Motor neuron (in vitro differentiated cells): ENCODE results near the gene WDR13. TPM values are rescaled to one million over a fixed set of nuclear protein-coding genes. Genes with fewer than 3 reads are reported as not detected.

Experiments used
- ATAC-seq, 8 experiments: fragments of 200-7000 bp; cut with Tn5 transposase; replicated peaks in 6 of 8; 2 replicates each; pipeline ENCODE4 v1.8.0; 2021; ENCODE audit warnings: mild to moderate bottlenecking in 8 of 8, moderate library complexity in 8 of 8
- H3K27ac ChIP-seq, 2 donors: fragments of 250-450 bp; sonication (Bioruptor Pico); 2 replicates each; pipeline ENCODE4 v1.9.0; 2021; ENCODE audit warnings: antibody characterized with exemption in 2 of 2, mild to moderate bottlenecking in 2 of 2, moderate library complexity in 1 of 2
- H3K4me1 ChIP-seq, 2 donors: fragments of 250-450 bp; sonication (Bioruptor Pico); replicated peaks in 1 of 2; 2 replicates each; pipeline ENCODE4 v1.6.1; 2021; ENCODE audit warnings: antibody characterized with exemption in 2 of 2, mild to moderate bottlenecking in 2 of 2, moderate library complexity in 1 of 2
- H3K4me3 ChIP-seq, 5 donors: fragments of 250-450 bp; sonication (Bioruptor Pico); 2 replicates each; pipeline ENCODE4 v1.9.0; 2021; ENCODE audit warnings: antibody characterized with exemption in 5 of 5, mild to moderate bottlenecking in 5 of 5, moderate library complexity in 4 of 5
- WGBS, 10 experiments: fragments of 450-650 bp; shearing (Covaris generic); methylation state at CpG; one replicate each; pipeline ENCODE4 v1.0.0; 2022; 5-methylcytosine and 5-hydroxymethylcytosine counted together
- in situ Hi-C, 9 experiments: fragments of 400-800 bp; cut with MboI; loops; one replicate each; pipeline ENCODE4 v1.15.0; 2021; ENCODE audit warnings: low sequenced_read_pairs in 9 of 9, low pct_unique_long_range_greater_than_20kb in 2 of 9; ENCODE audit not compliant: unreplicated experiment in 9 of 9
- total RNA-seq, 8 experiments: library from RNA; unstranded; fragments of 300-600 nt; gene quantifications; 2 replicates each; pipeline versions ENCODE4 v1.2.3 to v1.2.4, GENCODE V29; 2022

Gene WDR13
- total RNA-seq, 8 experiments from 2014 or later, result 42.3 to 65.7 (median 51.1) TPM

DNA sequence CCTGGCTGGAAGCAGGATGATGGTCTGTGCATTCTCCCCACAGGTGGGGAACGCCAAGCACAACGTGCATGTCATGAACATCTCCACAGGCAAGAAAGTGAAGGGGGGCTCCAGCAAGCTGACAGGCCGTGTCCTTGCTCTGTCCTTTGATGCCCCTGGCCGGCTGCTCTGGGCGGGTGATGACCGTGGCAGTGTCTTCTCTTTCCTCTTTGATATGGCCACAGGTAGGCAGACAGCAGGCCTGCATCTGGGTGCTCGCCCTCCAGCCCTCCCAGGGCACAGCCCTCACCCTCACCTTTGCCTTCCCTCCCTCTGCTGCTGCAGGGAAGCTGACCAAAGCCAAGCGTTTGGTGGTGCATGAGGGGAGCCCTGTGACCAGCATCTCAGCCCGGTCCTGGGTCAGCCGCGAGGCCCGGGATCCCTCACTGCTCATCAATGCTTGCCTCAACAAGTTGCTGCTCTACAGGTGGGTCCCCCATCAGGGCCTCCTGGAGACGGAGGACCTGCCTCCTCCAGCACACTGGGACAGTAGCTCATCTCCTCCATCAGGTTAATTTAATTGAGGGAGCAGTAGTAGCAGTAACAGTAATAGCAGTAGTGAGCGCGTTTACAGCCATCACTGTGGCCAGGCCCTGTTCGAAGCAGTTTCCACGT, 4.6 kb downstream of the WDR13 start:
- H3K27ac ChIP-seq, result no peak overlapping the region
- in situ Hi-C loops, result no loop called here
- peaks cover 0 to 5% of the 10 kb centered on the region in 2 donors for H3K4me1 ChIP-seq
- no peak overlapping the region for H3K4me3 ChIP-seq
- ATAC-seq, result no peak
- 60 to 100% (median 100%) methylated on average over 1 of the region's 17 CpGs; no CpG with 5 or more reads in 7 of the 10 experiments for WGBS, 10 experiments

- in situ Hi-C loops, result no loop called here
- H3K4me1 ChIP-seq, result no peaks in the 10 kb centered on the region
- no peak for ATAC-seq
- WGBS, 10 experiments, result 73% methylated on average over 6 of the region's 16 CpGs; no CpG with 5 or more reads in 9 of the 10 experiments
- H3K4me3 ChIP-seq, result no peak overlapping the region
- no peak overlapping the region for H3K27ac ChIP-seq
These were observed 7.4 kb downstream of the WDR13 start for GRCh38 chrX:48604701-48605100.

DNA sequence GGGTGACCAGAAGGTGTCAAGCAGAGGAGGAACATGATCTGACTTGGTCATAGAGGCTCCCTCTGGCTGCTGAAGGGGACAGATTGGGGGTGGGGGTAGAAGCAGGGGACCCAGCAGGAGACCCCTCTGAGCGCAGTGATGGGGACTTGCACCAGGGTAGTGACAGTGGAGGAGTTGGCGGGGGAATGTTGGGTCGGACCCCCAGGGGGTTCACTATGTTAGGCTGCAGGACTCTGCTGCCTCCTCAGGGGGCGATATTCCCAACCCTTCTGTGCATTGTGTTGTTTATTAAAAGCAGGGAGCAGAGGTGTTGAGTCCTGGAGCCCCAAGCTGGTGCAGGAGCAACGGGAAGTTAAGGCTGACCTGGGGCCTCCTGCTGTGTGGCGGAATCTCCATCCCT, 8.8 kb downstream of the WDR13 start:
- in situ Hi-C loops, result no loop called here
- 40 to 100% (median 45%) methylated on average over 1 to 2 of the region's 6 CpGs; no CpG with 5 or more reads in 7 of the 10 experiments for WGBS, 10 experiments
- H3K27ac ChIP-seq, result no peak overlapping the region
- ATAC-seq, result peak in 1 of 8 experiments; percentile 15
- no peak overlapping the region for H3K4me3 ChIP-seq
- H3K4me1 ChIP-seq, result no peaks in the 10 kb centered on the region

GRCh38 chrX:48611703-48612102, 14.4 kb downstream of the WDR13 start:
- no peak overlapping the region for H3K27ac ChIP-seq
- no peak for ATAC-seq
- no peak overlapping the region for H3K4me3 ChIP-seq
- H3K4me1 ChIP-seq, result no peaks in the 10 kb centered on the region
- 40 to 100% (median 50%) methylated on average over 1 of the region's 2 CpGs; no CpG with 5 or more reads in 7 of the 10 experiments for WGBS, 10 experiments
- in situ Hi-C loops, result no loop called here

DNA sequence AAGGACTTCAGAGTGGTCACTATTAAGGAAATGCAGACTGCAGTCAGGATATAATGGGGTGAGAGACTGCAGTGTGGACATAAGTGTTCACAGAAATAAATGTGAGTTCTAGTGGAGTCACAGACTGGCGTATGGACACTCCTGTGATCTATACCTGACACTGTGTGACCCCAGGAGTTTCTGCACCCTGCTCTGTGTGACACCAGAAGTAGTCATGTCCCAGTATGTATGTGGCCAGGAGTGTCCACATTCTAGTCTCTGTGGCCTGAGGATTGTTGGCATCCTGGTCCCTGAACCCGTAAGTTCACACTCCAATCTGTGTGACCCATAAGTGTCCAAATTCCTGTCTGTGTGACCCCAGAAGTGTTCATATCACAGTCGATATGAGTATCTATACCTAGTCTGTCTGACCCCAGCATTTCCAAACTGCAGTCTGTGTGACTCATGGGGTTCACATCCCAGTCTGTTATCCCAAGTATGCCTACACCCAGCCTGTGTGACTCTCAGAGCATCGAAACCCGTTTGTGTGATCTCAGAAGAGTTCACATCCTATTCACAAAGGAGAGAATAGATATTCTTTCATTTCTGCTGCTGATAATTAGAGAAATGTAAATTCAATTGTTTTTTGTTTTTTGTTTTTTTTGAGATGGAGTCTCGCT, 16.3 kb downstream of the WDR13 start:
- no peak for ATAC-seq
- 28 to 100% (median 61%) methylated on average over 1 to 4 of the region's 6 CpGs; no CpG with 5 or more reads in 6 of the 10 experiments for WGBS, 10 experiments
- no peak overlapping the region for H3K4me3 ChIP-seq
- H3K27ac ChIP-seq, result no peak overlapping the region
- H3K4me1 ChIP-seq, result no peaks in the 10 kb centered on the region
- in situ Hi-C loops, result no loop called here

DNA sequence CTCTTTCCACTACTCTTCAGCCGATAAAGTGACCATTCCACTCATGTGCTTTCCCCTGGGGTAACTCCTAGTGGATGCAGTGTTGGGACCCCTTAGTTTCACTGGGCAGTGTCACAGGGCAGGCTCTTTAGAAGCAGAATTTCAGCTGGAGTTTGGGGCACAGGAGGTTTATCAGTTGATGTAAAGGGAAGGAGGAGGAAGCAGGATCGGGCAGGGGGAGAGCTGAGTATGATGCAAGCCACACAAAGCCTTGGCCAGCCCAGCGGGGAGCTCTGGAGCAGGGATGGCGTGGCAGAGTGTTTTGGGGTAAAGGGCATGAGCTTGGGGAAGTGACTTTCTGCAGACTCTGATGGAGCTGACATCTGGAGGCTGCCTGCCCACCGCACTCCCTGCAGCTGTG, 19.3 kb downstream of the WDR13 start:
- no peaks in the 10 kb centered on the region for H3K4me1 ChIP-seq
- no peak for ATAC-seq
- H3K4me3 ChIP-seq, result no peak overlapping the region
- H3K27ac ChIP-seq, result no peak overlapping the region
- in situ Hi-C loops, result no loop called here
- 39 to 71% methylated on average over 1 to 3 of the region's 5 CpGs; no CpG with 5 or more reads in 8 of the 10 experiments for whole genome bisulfite sequencing, 10 experiments

GRCh38 chrX:48617542-48618340, 20.4 kb downstream of the WDR13 start:
- Histone ChIP-seq H3K4me1 (no peaks in the 10 kb centered on the region), H3K27ac (no peak overlapping the region), H3K4me3 (no peak overlapping the region)
- ATAC-seq, result peak in 1 of 8 experiments; percentile 30
- WGBS, 10 experiments, result 17 to 82% (median 44%) methylated on average over 1 to 5 of the region's 8 CpGs; no CpG with 5 or more reads in 6 of the 10 experiments
- in situ Hi-C loops, result no loop called here

DNA sequence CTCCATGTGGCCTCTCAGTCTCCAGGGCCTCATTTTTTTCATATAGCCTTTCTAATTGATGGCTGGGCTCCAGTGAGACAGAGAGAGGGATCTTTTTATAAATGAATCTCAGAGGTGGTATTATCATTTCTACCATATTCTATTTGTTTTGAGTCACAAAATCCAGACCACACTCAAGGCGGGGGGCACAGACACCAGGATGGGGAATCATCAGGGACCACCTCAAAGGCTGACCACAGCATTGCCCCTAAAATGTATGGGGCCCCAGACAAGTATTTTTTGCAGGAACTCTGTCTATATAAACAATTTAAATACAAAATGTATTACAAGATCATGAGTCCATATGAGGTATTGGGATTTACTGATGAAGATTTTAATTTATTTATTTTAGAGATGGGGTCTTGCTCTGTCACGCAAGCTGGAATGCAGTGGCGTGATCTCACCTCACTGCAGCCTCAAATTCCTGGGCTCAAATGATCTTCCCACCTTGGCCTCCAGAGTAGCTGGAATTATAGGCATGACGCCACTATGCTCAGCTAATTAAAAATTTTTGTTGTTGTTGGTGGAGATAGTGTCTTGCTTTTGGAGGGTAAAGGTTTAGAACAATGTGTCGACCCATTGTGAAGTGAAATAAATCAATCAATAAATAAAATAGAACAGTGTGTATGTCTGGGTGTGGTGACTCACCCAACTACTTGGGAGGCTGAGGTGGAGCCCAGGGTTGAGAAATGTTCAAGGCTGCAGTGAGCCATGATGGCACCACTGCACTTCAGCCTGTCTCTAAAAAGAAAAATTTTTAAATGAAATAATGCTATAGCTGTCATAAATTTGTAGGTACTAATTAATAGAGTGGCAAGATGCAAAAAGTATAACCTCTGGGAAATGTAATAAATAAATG, 29.4 kb downstream of the WDR13 start:
- Histone ChIP-seq H3K27ac (no peak overlapping the region), H3K4me1 (peaks cover 0 to under 1% of the 10 kb centered on the region in 2 donors), H3K4me3 (no peak overlapping the region)
- 30 to 100% (median 80%) methylated on average over 1 to 4 of the region's 5 CpGs; no CpG with 5 or more reads in 4 of the 10 experiments for WGBS, 10 experiments
- in situ Hi-C loops, result no loop called here
- no peak for ATAC-seq

DNA sequence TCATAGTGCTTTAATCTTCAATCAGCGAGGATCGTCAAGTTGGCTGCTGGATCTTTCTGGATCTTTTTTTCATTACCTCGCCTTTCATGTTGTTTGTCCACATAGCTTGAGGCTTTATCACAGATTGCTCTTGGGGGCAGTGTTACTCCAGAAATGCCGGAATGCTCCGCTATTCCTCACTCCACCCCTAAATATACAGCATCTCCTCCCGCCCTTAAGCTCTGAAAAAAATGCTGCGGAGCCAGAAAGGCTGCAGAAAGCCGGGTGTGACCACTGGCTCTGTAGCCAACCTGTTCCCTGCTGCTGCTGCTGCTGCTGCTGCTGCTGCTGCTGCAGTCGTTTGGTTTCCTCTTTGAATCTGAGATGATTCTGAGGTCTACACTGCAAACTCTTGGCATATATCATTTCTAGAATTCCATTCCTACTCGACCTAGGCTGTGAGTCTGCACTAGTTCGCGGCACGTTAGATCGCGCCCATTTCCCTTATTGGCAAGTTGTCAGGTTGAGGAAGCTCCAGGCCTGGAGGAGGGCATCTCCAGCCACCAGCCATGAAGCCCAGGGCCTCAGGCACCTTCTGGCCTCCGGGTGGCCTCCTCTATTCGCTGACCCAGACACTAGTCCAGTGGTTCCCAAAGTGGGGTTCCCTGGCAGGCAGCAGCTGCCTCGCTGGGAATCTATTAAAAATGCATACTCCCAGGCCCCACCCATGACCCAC, 34.2 kb downstream of the WDR13 start:
- in situ Hi-C loops, result no loop called here
- Histone ChIP-seq H3K4me3 (no peak overlapping the region), H3K4me1 (peaks cover 0 to 3% of the 10 kb centered on the region in 2 donors), H3K27ac (peak overlapping the region in 1 of 2 donors; percentile 62)
- 0 to 39% (median 10%) methylated on average over 2 to 8 of the region's 18 CpGs; no CpG with 5 or more reads in 6 of the 10 experiments for WGBS, 10 experiments
- ATAC-seq, result peak; percentile 99 to 100 (median 100)

DNA sequence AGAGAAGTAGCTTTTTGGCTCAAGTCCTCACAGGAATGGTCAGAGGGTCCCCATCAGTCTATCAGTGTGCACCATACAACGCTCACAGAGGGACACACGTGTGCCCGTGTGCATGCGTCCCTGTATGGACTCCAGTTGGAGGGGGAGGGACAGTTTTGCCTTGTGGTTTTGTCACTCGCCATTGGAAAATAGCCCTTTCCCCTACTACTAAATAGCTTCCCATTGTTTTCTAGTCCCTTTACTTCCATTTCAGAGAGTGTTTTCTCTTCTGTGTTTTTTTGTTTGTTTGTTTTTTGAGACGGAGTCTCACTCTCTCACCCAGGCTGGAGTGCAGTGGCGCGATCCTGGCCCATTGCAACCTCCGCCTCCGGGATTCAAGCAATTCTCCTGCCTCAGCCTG, 34.9 kb downstream of the WDR13 start:
- no peak for ATAC-seq
- in situ Hi-C loops, result no loop called here

GRCh38 chrX:48636301-48636700, 39.0 kb downstream of the WDR13 start:
- ATAC-seq, result no peak
- Histone ChIP-seq H3K27ac (no peak overlapping the region), H3K4me3 (no peak overlapping the region), H3K4me1 (peaks cover 0 to 3% of the 10 kb centered on the region in 2 donors)
- WGBS, 10 experiments, result 25 to 100% methylated on average over 1 of the region's 1 CpG; no CpG with 5 or more reads in 8 of the 10 experiments
- in situ Hi-C loops, result no loop called here

More for the DNA sequence above, 34.9 kb downstream of the WDR13 start:
- Histone ChIP-seq H3K4me1 (peaks cover 0 to 3% of the 10 kb centered on the region in 2 donors), H3K27ac (no peak overlapping the region), H3K4me3 (no peak overlapping the region)
- 13% methylated on average over 3 of the region's 10 CpGs; no CpG with 5 or more reads in 9 of the 10 experiments for WGBS, 10 experiments

DNA sequence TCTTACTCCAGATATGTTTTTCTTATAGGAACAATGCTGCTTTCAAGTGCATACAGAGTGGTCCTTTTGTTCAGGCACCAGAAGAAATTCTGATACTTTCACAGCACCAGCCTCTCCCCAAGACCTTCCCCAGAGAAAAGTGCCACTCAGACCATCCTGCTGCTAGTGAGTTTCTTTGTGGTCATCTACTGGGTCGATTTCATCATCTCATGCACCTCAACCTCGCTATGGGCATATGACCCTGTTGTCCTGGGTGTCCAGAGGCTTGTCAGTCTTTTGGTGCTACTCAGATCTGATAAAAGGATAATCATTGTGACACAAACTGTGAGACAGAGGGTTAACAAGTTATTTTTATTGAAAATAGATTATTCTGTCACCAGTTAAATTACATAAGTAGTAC, 39.5 kb downstream of the WDR13 start:
- Histone ChIP-seq H3K4me1 (peaks cover 0 to under 1% of the 10 kb centered on the region in 2 donors), H3K4me3 (no peak overlapping the region), H3K27ac (no peak overlapping the region)
- in situ Hi-C loops, result no loop called here
- 27% methylated on average over 2 of the region's 2 CpGs; no CpG with 5 or more reads in 9 of the 10 experiments for WGBS, 10 experiments
- no peak for ATAC-seq
